Stimulated activated CD4-positive, alpha-beta T cell treated with anti-CD3 and anti-CD28 coated beads, Interleukin-4, amount 100 ng/mL, for 1 hour (primary cell): ENCODE measurements around the gene CDK15.
"Not testable (repeated sequence)": the region's sequence is repeated elsewhere in the genome, so short reads cannot be mapped to it uniquely, and the experiment has no call there.

Experiments used
- DNase-seq: peaks from one replicate; pipeline ENCODE4 v3.0.0-alpha.2; 2020

The CDK15 gene

GRCh38 chr2:201835066-201835465 is 28.7 kb downstream of the CDK15 start:
- DNase-seq: no peak

GRCh38 chr2:201837391-201837790 is 31.1 kb downstream of the CDK15 start:
- no peak for DNase-seq

GRCh38 chr2:201837824-201838431 is 31.6 kb downstream of the CDK15 start:
- DNase-seq: no peak

GRCh38 chr2:201839727-201840126 is 33.4 kb downstream of the CDK15 start:
- no peak for DNase-seq

- no peak for DNase-seq
Measured at GRCh38 chr2:201840726-201841125, 34.4 kb downstream of the CDK15 start.

GRCh38 chr2:201842131-201842860 is 36.0 kb downstream of the CDK15 start:
- DNase-seq: no peak

- DNase-seq: not testable (repeated sequence)
Measured at GRCh38 chr2:201844922-201845321, 38.6 kb downstream of the CDK15 start.

GRCh38 chr2:201847481-201847880 is 41.1 kb downstream of the CDK15 start:
- DNase-seq: no peak

GRCh38 chr2:201852462-201852861 is 46.1 kb downstream of the CDK15 start:
- DNase-seq: no peak

GRCh38 chr2:201852878-201853415 is 46.6 kb downstream of the CDK15 start:
- no peak for DNase-seq

GRCh38 chr2:201854221-201854801 is 48.0 kb downstream of the CDK15 start:
- DNase-seq: no peak

GRCh38 chr2:201854841-201855240 is 48.5 kb downstream of the CDK15 start:
- no peak for DNase-seq

- DNase-seq: no peak
Measured at GRCh38 chr2:201855356-201855755, 49.0 kb downstream of the CDK15 start.

- DNase-seq: no peak
Measured at GRCh38 chr2:201857326-201857725, 51.0 kb downstream of the CDK15 start.

GRCh38 chr2:201858281-201859184 is 52.2 kb downstream of the CDK15 start:
- DNase-seq: peak; percentile 16

- DNase-seq: no peak
Measured at GRCh38 chr2:201859949-201860348, 53.6 kb downstream of the CDK15 start.

GRCh38 chr2:201860636-201861066 is 54.3 kb downstream of the CDK15 start:
- no peak for DNase-seq

GRCh38 chr2:201862843-201863242 is 56.5 kb downstream of the CDK15 start:
- DNase-seq: no peak

GRCh38 chr2:201866643-201867473 is 60.5 kb downstream of the CDK15 start:
- DNase-seq: no peak

- DNase-seq: no peak
Measured at GRCh38 chr2:201871471-201871870, 65.1 kb downstream of the CDK15 start.

GRCh38 chr2:201872591-201872990 is 66.3 kb downstream of the CDK15 start:
- DNase-seq: no peak

- DNase-seq: no peak
Measured at GRCh38 chr2:201879996-201880395, 73.7 kb downstream of the CDK15 start.
